Right renal cortex interstitium (tissue), 3 donors: ENCODE data around the gene ASB6. TPM values are rescaled to one million over a fixed set of nuclear protein-coding genes. Genes with fewer than 3 reads are reported as not detected.
A peak's percentile ranks its signal among the peaks of the same experiment; 100 is the strongest.
"Not testable (repeated sequence)": the region's sequence is repeated elsewhere in the genome, so short reads cannot be mapped to it uniquely, and the experiment has no call there.

ENCODE experiments used
- DNase-seq, 3 donors: peaks; one replicate each; pipeline ENCODE4 v3.0.0-alpha.2; 2013; ENCODE audit warnings: low read depth in 3 of 3, low spot score in 2 of 3
- polyA plus RNA-seq, 3 donors: library from polyadenylated mRNA; unstranded; fragments of 120-200 nt; gene quantifications; one replicate each; pipeline ENCODE4 v1.2.1, GENCODE V29; 2013; ENCODE audit not compliant: insufficient read length in 3 of 3

Gene ASB6
- polyA plus RNA-seq, 3 donors = 14.2 to 17.0 (median 16.5) TPM

DNA sequence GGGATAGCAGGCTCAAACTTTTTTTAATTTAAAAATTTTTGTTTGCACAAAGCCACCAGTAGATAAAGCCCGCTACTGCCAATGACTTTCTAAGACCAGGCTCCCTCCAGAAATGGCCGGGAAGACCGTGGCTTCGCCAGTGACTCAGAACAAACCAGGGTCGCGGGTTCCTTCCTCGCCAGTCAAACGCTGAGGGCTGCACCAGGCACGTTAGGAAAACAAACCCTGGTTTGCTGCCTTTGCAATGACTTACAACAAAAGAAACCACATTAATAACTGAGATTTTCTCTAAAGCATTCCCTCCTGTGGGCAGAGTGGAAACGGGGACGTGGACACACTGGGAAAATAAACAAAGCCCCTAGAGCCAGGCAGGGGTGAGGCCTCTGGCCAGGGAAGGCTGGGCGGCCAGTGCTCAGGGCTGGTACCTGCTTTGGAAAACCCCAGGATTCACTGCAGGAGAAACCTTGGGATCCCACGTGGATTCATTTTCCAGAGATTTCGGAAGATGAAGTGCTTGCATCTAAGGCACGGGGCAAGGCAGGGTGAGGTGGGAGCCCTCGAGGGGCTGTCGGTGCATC is 27.3 kb upstream of the ASB6 start:
- no peak for DNase-seq

DNA sequence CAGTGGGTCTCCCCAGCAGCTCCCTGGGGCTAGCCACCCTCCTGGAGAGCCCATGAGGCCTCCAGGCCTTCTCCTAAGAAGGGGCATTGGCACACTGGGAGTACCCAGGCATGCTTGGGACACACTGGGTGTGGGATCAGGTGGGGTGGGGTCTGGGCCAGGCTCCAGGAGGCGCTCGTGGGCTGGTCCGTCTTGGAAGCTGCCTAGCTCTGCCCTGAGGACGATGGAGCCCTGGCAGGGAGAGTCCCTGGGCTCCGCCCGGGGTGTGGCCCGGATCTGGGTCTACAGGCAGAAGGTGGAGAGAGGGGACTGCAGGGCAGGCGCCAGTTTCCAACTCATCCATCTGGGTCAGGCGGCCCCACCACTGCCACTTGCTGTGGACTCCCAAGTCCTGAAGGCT is 25.9 kb upstream of the ASB6 start:
- no peak for DNase-seq

DNA sequence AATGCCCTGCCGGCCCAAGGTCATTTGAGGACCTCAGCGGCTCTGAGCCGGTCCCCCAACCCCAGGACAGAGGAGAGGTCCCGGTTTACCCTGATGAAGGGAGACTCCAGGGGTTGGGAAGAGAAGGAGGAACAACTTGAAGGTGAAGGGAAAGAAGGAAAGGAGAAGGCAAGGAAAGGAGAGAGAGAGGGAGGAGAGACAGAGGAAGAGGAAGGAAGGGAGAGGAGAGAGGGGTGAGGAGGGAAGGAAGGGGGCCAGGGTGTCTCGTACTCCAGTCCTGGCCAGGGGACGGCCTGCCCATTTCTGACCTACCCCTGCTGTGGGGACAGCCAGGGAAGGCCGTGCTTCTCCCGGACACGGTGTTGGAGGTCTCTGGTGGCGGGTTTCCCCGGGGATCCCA is 25.4 kb upstream of the ASB6 start:
- no peak for DNase-seq

DNA sequence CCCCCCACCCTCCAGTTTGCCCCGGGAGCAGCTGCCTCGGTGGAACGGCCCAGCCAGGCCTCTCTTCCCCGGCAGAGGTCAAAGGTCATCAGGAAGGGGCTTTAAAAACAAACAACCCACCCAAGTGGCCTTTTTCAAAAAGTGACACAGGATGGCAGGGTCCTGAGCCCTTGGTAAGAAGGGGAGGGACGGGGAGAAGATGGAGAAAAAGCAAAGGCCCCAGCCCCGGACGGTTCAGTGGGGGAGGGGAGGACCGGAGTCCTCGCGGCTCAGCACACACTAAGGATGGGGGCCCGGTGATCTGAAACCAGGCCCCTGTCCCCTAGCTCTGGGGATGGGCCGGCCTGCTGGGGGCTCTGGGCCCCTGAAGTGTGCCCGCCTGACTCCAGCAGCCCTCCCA is 24.6 kb upstream of the ASB6 start:
- DNase-seq = no peak

DNA sequence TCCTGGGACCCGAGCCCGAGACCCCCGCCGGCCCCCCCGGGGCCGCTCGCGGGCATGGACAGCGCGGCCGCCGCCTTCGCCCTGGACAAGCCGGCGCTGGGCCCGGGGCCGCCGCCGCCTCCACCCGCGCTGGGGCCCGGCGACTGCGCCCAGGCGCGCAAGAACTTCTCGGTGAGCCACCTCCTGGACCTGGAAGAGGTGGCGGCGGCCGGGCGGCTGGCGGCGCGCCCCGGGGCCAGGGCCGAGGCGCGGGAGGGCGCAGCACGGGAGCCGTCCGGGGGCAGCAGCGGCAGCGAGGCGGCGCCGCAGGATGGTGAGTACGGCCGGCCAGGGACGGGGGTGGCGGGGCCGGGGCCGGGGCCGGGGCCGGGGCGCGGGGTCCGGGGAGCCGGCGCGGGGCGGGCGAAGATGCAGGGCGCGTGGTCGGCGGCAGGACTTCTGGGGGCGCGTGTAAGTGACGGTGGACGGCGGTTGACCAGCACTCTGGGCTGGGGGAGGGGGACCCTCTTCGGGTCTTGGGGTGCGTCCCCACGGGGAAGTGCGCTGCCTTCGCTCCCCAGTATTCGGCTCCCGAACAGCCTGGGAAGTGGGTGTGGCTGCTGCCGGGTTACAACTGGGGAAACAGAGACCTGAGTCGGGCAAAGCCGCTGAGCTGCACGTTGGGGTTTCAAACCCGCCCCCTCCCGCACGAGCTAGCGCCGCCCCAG is 24.0 kb upstream of the ASB6 start:
- DNase-seq = no peak

DNA sequence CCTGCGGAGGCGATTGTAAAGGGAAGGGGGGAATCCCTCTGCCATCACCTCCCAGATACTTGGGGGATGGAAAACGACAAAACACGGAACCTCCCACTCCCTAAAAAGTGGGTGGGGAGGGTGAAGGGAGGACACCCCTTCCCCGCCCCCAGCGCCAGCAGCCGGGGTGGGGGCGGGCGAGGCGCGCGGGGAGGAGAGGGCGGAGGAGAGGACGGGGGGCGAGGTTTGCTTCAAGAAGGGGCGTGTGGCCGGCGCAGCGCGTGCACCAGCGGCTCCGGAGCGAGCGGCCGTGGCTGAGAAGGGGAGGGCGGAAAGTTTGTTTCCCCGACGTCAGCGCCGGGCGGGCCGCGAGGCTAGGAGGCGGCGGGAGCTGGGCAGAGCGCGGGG is 23.4 kb upstream of the ASB6 start, which contains the start of gene PRRX2:
PRRX2 (plus strand) TSS at position 259 of the 387 bp plus-strand sequence. CDS start 221 bp downstream, outside the sequence.
- no peak for DNase-seq

DNA sequence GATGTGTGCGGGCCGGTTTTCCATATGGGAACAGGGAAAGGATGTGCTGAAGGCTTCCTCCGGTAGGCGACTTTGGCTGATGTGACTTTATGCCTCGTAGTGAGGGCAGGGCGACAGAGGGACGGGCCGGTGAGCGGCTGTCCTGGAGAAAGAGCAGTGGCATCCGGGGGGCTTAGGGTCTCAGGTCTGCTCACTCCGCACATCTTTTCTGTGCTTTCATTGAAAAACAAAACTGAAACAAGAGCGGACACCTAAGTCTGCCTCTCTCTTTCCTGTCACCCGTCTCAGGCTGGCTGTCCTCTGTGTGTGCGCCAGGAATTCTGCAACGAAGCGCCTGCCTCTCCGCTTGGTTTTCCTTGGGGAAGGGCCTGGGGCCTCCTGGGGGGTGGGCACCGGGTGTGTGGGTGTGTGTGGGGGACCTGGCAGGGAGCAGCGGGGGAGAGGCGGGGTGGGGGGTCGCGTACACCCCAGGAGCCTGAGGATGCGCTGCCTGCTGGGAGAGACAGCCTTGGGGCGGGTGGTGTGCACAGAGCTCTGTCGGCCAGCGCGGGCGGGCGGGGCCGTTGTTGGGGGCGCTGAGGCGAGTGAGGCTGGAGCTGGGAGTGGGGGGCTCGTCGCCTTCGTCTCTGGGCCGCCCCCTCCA is 22.9 kb upstream of the ASB6 start:
- no peak for DNase-seq

DNA sequence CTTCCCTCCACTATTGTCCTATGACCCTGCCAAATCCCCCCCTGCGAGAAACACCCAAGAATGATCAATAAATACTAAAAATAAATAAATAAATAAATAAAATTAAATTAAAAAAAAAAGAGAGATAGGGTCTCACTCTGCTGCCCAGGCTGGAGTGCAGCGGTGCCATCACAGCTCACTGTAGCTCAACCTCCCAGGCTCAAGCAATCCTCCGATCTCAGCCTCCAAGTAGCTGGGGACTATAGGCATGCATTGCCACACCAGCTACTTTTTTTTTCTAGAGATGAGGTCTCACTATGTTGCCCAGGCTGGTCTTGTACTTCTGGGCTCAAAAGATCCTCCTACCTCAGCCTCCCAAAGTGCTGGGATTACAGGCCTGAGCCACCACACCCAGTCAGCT is 20.3 kb upstream of the ASB6 start:
- DNase-seq = not testable (repeated sequence)

DNA sequence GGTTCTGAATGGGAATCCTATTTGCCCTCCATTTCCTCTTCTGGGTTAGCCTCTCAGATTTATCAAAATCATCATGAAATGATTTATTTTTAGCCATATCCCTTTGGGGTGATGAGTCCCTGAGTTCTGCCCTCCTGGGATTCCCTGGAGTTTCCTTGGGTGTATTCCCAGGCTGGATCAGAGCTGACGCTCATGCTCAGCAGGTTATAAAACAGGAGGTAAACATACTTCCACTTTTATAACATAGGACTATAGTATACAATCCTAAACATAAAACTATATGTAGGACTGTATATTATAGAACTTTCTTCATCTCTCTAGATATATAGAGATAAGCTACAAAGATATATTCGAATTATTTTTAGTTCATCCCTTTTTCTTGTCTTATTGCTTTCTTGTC is 19.1 kb upstream of the ASB6 start:
- DNase-seq = no peak

DNA sequence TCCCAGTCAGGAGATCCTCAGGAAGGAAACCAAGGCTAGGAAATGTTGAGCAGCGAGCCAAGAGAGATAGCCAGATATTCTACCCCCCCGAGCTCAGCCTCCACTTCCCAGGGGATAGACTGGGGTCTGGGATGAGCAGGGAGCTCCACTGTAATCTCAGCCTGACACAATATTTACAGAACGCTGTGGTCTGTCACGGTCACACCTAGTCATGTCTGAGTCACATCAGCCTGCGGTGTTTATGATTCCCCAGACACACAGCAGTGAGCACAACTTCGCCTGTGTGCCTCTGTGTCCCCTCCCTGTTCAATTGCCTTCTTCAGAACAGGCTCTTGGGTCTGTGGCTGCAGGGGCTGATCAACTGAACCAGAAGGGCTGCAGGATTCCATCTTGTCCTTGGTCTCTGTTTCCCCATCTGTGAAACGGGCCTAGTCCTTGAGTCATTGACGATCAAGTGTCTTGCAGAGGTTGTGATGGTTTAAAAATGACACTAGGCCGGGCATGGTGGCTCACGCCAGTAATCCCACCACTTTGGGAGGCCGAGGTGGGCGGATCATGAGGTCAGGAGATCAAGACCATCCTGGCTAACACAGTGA is 14.9 kb upstream of the ASB6 start:
- DNase-seq = no peak

DNA sequence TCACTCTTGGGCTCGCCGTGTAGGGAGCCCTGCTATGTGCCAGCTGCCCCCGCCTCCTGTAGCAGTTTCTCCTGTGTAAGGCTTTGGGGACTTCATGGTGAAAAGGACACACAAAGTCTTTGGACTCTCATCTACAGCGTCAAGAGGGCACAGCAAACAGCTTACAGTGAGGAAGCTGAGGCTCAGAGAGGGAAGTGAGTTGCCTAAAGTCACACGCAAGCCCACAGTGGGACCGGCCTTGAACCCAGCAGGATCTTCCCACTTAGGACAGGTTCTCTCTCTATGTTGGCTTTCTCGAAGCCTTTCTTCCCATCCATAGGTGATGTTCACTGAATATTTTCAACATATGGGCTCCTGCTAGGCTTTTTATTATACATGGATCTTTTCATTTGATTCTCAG is 13.7 kb upstream of the ASB6 start:
- DNase-seq = no peak

DNA sequence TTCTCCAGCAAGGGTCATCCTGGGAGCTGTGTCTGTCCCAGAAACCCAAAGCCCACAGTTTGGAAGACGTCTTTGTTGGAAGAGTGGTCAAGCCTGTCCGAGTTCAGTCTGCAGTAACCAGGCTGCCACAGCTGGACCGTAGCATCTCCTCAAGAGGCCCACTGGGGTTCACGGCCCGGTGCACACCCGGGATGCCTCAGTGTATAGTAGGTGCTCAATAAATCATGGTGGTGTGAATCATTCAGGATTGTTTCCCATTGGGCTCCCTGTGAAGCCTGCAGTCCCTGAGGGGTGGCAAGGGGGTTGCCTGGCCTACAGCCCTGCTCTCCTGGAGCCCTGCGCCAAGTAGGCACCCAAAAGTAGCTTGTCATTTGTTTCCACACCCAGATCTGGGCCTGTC is 13.2 kb upstream of the ASB6 start:
- no peak for DNase-seq

DNA sequence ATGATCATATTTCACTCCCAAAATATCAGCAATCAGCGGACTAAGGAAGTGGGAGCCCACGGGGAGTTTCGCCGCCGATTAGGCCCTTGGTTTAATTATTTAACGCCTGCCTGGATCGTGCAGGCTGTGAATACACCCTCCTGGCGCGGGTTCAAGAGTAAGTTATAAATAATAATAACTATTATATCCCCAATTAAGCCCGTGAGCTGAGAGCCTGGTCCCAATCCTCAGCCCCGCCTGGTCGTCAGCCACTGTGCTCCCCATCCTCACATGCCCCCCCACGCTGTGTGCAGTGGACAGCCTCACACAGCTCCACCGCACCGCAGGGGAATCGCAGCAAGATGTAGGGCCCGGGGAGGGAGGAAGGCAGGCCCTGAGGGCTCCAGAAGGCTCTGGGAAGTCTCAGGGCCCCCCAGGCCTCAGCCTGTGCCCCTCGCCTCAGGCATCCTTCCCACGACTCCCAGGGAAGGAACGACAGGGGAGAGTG is 12.6 kb upstream of the ASB6 start:
- no peak for DNase-seq

DNA sequence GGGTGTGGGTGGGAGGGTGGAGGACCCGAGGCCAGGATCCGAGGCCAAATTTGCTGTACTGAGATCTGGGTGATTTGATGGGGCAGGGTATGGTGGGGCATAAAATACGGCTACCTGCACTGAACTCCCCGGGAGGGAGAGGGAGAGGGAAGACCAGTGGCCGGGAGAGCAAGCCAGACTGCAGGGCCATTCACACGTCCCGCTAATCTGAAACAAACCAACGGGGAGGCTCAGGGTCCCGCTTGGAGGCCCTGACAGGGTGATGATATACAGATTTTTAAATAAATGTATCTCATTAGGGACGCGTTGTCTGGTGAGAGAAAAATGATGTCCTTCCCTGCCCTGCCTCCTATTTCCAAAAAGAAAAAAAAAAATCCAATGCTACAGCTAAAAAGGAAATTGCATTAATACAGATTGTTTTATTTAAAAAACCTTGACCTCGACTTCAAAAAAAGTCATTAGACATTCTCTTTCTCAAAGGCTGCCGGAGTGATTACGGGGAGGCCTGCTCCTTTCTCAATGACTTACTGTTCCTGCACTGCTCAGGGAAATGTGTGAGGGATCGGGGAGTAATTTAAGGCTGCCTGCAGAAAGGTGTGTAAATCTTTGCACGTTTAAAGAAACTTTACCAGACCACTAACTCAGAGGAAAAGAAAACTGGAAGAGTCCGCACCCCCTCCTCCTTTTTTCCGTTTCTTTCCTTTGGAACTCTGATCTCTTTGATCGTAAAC is 12.0 kb upstream of the ASB6 start:
- peak in 2 of 3 donors; percentile 63 to 70 for DNase-seq

DNA sequence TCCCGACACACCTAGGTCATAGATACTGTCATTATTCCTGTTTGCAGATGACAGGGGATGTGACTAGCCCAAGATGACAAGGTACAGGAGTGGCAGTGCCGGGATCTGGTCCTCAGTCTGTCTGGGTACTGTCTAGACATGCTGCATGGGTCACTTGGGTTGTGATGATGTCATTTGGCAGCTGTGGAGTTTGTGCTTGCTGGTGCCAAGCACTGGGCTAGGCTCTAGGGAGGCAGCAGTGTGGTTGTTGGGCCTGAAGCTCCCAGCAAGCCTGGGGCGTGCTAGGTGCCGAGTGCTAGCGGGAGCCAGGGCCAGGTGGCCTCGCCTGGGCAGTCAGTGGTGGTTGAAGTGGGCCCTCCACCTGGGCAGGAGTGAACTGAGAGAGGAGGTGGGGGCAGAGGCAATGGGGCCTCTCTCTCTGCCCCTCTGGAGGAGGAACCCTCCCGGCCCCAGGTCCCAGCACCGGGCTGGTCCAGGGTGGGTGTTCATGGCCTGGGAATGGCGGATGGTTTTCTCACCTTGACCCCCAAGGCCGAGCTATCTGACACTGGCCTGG is 8.8 kb upstream of the ASB6 start:
- DNase-seq = no peak

DNA sequence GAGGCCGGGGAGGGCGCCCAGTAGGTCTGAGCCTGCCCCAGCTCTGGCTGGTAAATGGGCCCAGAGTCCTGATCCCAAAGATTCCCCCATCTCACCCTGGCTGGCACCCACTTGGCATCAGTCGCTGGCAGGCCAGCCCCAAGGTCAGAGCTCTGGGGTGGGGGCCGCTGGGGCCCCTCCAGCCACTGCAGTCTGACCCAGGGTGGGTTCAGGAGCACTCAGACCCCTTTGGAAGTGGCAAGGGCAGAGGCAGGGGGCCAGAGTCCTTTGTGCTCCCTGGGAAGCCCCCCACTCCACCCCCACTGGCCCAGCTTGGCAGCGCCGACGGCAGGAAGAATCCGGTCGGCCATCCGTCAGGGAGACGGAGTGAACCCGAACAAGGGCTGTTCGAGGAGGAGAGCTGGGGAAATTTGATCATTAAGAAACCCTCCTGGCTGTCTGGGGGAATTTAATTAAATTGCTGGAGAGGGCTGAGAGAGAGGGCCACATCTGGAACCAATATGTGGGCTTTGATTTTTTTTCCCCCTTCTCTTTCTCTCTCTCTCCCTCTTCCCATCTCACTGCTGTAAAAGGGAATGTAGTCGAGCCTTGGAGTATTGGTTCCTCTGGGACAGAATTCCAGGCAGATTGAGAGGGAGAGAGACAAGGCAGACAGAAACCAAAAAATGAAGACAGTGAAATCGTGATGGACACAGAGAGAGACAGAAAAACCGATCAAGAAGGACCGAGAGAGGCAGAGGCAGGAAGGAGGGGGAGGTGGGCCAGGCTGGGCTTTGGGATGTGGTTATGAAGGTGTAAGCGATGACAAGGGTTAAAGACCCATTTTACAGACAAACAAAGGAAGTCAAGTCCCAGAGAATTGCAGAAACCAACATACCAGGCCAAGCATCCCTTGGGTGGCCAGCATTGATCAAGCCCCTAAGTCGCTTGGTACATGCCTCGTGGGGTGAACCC is 8.1 kb upstream of the ASB6 start:
- DNase-seq = no peak

DNA sequence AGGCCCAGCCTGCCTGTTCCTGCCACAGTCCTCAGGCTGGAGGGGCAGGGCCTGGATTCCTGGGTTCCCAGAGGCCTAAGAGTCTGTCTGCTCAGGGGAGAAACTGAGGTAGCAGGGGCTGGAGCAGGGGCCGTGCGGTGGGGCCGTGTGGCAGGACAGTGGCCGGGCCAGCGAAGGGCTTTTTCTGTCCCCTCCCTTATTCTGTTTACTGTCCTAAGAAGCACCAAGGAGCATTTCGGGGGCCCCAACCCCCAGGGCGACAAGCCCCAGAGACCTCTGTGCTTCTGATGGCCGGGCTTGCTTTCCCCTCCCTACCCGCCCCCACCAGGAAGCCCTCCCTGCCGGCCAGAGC is 6.8 kb upstream of the ASB6 start:
- no peak for DNase-seq

DNA sequence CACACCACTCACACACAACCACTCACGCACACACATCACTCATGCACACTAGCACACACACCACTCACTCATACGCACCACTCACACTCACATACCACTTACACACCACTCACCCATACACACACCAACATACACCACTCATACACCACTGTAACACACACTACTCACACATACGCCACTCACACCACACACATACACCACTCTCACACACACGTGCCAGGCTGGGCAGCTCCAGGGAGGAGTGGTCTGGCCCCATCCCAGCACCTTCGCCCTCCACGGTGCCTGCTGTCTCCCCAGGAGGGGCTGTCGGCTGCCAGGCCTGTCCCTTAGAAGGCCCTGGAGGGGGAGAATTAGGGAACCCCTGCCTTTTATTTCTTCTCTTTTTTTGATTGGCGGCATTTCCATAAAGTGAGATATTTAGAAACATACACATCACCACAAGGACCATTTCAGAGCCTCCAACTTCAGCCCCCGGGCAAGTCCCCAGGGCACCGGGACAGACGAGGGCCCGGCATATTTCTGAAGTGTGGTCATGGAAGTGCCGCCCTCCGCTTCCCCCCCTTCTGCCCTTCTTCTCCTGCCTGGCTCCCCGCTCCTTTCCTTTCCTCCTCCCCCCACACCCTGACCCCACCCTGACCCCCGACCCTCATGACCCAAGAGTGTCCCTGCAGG is 6.3 kb upstream of the ASB6 start:
- DNase-seq = no peak

DNA sequence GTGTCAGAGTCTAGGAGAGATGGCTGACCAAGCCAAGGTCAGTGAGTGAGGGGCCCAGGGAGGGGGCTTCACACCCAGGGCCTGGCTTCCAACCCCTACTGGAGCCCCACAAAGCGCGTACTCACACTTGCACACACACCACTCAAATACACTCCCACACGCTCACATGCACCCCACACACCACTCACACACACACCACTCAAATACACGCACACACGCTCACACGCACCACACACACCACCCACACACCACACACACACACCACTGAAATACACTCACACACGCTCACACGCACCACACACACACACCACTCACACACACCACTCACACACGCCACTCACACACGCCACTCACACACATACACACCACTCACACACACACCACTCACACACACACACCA is 5.7 kb upstream of the ASB6 start:
- no peak for DNase-seq
